Measurements from ENCODE around the gene ZNF212. TPM values are rescaled to one million over a fixed set of nuclear protein-coding genes. Genes with fewer than 3 reads are reported as not detected.
"Not testable (repeated sequence)": the region's sequence is repeated elsewhere in the genome, so short reads cannot be mapped to it uniquely, and the experiment has no call there.

The ZNF212 gene
- total RNA-seq, 2 experiments from 2014 or later = 12.5 to 14.6 TPM

DNA sequence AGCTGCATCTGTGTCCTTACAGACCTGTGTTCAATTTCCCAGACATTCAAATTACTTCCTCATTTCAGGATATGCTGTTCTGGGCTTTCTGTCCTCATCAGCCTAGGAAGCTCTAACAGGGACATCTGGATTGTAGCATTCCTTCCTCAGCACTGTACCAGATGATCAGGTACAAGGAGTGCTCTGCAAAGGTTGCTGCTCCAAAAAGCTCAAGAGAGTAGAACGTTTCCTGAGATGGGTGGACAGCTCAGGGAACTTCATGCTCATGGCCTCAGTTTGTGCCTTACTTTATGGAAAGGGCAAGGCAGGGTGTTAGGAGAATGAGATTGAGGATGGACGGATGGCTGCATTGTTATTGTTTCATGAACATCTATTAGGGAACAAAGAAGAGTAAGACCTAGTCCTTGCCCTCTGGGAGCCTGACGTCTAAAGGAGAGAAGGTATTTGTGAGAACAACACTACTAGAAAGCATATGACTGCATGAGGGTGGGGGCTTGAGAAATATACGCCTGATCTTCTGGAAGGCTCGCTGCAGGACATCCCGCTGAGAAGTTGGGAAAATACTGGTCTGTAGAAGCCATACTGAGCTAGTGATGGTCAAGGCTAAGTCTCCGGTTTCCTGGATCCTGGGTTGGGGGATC lies 10.5 kb upstream of the ZNF212 start:
- Mint-ChIP-seq H3K4me3 (no peak overlapping the region), H3K27me3 (peaks cover 17% of the 10 kb centered on the region), H3K27ac (no peak overlapping the region), H3K36me3 (peaks cover 11% of the 10 kb centered on the region), H3K4me1 (no peaks in the 10 kb centered on the region), H3K9me3 (no peaks in the 10 kb centered on the region)
- DNase-seq = no peak

DNA sequence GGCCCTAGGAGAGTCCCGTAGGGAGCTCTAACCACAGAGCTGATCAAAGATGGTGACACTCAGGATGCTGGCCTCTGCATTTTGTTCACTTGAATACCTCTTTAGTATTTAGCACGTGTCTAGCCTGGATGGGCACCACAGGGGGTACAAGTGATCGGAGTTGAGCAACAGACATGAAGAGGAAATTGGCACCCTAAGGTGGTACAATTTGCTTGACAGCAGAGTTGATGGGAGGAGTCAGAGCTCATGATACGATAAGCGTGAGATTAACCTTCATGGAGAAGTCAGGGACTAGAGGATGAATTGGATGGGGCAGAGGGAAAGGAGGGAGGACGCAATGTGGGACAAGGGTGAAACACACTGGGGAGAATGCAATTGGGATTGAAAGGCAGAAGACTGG lies 9.9 kb upstream of the ZNF212 start:
- no peaks in the 10 kb centered on the region for H3K4me1 Mint-ChIP-seq
- H3K27me3 Mint-ChIP-seq = peaks cover 20% of the 10 kb centered on the region
- H3K36me3 Mint-ChIP-seq = peaks cover 11% of the 10 kb centered on the region
- H3K27ac Mint-ChIP-seq = no peak overlapping the region
- H3K4me3 Mint-ChIP-seq = no peak overlapping the region
- H3K9me3 Mint-ChIP-seq = no peaks in the 10 kb centered on the region
- no peak for DNase-seq

DNA sequence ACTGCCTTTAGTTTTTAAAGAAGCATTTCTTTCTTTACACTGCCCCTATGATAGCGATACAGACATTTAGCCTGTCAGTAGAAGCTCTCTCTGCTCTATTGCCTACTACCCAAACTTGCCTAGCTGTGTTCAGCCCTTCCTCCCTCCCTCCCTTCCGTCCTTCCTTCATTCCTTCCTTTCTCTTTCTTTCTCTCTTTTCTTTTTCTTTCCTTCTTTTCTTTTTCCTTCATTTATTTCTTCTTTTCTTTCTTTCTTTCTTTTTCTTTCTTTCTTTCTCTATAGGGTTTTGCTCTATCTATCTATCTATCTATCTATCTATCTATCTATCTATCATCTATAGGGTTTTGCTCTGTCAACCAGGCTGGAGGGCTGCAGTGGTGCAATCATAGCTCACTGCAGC lies 7.1 kb upstream of the ZNF212 start:
- Mint-ChIP-seq H3K36me3 (no peaks in the 10 kb centered on the region), H3K9me3 (no peaks in the 10 kb centered on the region), H3K27me3 (peaks cover 20% of the 10 kb centered on the region), H3K27ac (no peak overlapping the region), H3K4me3 (no peak overlapping the region), H3K4me1 (no peaks in the 10 kb centered on the region)
- DNase-seq = no peak

DNA sequence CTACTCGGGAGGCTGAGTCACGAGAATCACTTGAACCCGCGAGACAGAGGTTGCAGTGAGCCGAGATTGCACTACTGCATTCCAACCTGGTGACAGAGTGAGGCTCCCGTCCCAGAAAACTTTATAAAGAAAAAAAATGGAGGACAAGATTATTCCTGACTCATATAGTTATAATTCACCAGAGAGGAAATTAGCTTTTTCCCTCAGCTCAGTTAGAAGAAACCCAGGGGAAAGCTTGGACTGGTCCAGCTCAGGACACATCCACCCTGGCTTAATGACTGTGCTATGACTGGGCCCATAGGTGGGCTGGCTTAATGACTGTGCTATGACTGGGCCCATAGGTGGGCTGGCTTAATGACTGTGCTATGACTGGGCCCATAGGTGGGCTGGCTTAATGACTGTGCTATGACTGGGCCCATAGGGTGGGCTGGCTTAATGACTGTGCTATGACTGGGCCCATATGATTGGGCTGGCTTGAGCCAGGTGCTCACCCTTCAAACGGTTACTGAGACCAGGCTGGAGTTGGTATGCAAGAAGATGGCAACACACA lies 5.7 kb upstream of the ZNF212 start:
- not testable (repeated sequence) for H3K4me3 Mint-ChIP-seq, H3K4me1 Mint-ChIP-seq, DNase-seq, H3K36me3 Mint-ChIP-seq, H3K9me3 Mint-ChIP-seq, H3K27ac Mint-ChIP-seq
- peaks cover 20% of the 10 kb centered on the region for H3K27me3 Mint-ChIP-seq

DNA sequence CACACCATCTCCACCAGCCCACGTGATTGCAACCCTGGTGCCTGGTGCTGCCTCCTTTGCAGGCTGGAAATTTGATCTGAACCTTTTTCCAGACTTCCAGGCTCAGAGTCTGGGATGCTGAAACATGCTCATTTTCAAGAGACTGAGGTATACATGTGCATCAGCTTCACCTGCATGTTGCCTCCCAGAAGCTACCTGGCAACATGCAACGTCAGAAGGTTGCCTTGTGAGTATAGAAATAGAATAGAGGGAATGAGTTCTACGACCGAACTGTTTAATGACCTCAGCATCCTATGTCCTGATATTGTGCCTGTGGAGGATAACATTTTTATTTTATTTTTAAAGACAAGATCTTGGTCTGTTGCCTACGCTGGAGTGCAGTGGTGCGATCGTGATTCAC lies 1.9 kb upstream of the ZNF212 start:
- H3K27me3 Mint-ChIP-seq = peaks cover 12% of the 10 kb centered on the region

DNA sequence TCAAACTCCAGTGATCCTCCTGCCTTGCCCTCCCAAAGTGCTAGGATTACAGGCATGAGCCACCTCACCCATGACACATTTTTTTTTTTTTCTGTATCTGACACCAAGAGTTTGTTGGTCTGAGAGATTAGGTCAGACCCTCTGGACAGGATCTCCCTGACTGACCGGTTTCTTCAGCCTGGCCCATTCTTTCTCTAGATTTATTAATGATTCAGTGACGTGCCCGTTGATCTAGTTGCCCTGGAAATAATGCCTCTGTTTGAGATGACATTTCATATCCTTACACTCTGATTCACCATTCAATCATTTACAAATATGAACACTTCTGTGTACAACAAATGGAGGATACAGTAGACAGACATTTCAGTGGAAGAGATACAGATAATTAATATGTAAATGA lies 1.4 kb upstream of the ZNF212 start:
- H3K4me3 Mint-ChIP-seq = no peak overlapping the region
- H3K27ac Mint-ChIP-seq = no peak overlapping the region
- no peak for DNase-seq
- peaks cover 9% of the 10 kb centered on the region for H3K27me3 Mint-ChIP-seq
- peaks cover 26% of the 10 kb centered on the region for H3K4me1 Mint-ChIP-seq
- peaks cover 10% of the 10 kb centered on the region for H3K36me3 Mint-ChIP-seq
- H3K9me3 Mint-ChIP-seq = peaks cover 6% of the 10 kb centered on the region

More for the DNA sequence above, 1.9 kb upstream of the ZNF212 start:
- Mint-ChIP-seq H3K36me3 (peaks cover 5% of the 10 kb centered on the region), H3K27ac (no peak overlapping the region), H3K4me3 (no peak overlapping the region), H3K4me1 (peaks cover 26% of the 10 kb centered on the region), H3K9me3 (peaks cover 1% of the 10 kb centered on the region)
- DNase-seq = no peak

DNA sequence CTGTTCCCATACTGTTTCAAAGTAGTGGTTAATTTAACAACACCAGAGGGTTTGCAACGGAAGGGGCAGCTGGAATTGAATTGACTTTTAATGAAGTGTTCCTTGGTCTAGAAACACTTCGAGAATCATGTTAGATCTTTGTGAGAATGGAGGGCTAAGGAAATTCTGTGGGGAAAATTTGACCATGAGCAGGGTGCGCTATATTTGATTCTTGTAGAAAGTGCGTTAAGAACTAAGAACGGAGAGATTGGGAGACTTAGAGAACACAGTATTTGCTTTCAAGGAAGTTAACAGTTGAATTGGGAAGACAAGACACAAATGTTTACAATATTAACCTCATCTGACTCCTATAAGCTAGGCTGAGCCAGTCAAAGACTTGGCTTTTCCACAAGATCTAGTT lies 1.2 kb downstream of the ZNF212 start:
- Mint-ChIP-seq H3K4me1 (peaks cover 39% of the 10 kb centered on the region), H3K36me3 (peaks cover 16% of the 10 kb centered on the region), H3K4me3 (peak overlapping the region; percentile 91), H3K27ac (peak overlapping the region; percentile 38), H3K27me3 (no peaks in the 10 kb centered on the region), H3K9me3 (peaks cover 6% of the 10 kb centered on the region)
- no peak for DNase-seq

DNA sequence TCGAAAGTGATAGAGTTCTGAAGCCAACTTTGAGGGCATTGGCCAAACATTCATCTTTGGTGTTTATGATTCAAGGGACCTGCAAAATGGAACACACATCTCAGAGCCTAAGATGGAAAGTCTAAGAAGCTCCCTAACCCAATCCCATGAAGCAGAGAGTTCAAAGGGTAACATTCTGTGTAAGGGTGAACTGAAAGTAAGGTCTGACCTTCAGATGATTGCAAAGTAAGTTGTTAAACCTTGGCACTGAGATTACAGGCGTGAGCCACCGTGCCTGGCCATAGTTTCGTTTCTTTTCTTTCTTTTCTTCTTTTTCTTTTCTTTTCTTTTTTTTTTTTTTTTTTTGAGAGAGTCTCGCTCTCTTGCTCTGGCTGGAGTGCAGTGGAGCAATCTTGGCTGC lies 2.2 kb downstream of the ZNF212 start:
- Mint-ChIP-seq H3K4me1 (peaks cover 44% of the 10 kb centered on the region), H3K27ac (no peak overlapping the region), H3K27me3 (no peaks in the 10 kb centered on the region), H3K9me3 (peaks cover 6% of the 10 kb centered on the region), H3K36me3 (peaks cover 16% of the 10 kb centered on the region), H3K4me3 (no peak overlapping the region)
- DNase-seq = no peak

DNA sequence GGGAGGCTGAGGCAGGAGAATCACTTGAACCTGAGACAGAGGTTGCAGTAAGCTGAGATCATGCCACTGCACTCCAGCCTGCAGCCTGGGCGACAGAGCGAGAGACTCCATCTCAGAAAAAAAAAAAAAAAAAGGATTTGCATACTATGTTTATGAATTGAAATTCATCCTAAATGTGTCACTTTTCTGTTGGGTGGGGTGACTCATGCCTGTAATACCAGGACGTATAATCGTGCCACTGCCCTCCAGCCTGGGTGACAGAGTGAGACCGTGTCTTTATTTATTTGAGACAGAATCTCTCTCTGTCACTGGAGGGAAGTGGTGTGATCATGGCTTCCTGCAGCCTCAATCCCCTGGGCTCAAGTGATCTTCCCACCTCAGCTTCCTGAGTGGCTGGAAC lies 5.8 kb downstream of the ZNF212 start:
- H3K9me3 Mint-ChIP-seq = peaks cover 6% of the 10 kb centered on the region
- peaks cover 20% of the 10 kb centered on the region for H3K36me3 Mint-ChIP-seq
- no peak overlapping the region for H3K4me3 Mint-ChIP-seq
- peaks cover 53% of the 10 kb centered on the region for H3K4me1 Mint-ChIP-seq
- peak overlapping the region; percentile 76 for H3K27ac Mint-ChIP-seq
- H3K27me3 Mint-ChIP-seq = no peaks in the 10 kb centered on the region
- peak; percentile 42 for DNase-seq

DNA sequence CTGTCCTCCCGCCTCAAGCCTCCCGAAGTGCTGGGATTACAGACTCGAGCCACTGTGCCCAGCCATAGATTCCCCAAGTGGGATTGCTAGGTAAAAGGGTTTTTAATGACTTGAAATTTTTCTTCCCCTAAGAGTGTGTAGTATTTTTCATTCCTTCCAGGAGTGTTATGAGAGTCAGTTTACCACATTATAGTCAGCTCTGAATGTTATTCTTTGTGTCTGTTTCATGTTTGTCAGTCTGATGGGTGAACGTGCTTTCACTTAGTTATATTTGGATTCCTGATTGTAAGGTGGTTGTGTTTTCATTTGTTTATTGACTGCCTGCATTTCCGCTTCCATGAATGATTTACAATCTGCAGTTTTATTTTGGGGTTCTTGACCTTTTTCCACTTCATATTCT lies 6.3 kb downstream of the ZNF212 start:
- no peak for DNase-seq
- no peaks in the 10 kb centered on the region for H3K27me3 Mint-ChIP-seq
- H3K9me3 Mint-ChIP-seq = peaks cover 6% of the 10 kb centered on the region
- H3K4me3 Mint-ChIP-seq = no peak overlapping the region
- peaks cover 51% of the 10 kb centered on the region for H3K4me1 Mint-ChIP-seq
- peak overlapping the region; percentile 76 for H3K27ac Mint-ChIP-seq
- H3K36me3 Mint-ChIP-seq = peaks cover 22% of the 10 kb centered on the region

DNA sequence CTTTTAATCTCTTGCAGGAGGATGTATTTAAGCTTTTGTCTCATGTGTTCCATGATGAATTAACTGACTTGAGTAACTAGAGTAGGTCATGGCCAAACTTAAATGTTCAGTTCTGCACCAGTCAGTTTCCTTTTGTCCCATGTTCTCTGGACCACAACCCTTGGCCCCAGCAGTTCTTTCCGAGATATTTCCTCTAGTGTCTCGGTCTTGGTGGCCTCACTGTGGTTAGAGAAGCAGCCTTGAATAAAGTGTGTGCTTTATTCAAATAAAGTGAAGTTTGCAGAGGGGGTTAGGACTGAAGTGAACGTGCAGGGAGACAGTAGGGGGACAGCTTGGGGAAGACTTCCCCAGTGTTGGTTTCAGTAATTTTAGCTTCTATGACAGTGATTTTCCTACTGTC lies 9.3 kb downstream of the ZNF212 start:
- Mint-ChIP-seq H3K27me3 (no peaks in the 10 kb centered on the region), H3K27ac (peak overlapping the region; percentile 96), H3K9me3 (no peaks in the 10 kb centered on the region), H3K36me3 (peaks cover 10% of the 10 kb centered on the region), H3K4me1 (peaks cover 42% of the 10 kb centered on the region), H3K4me3 (peak overlapping the region; percentile 52)
- DNase-seq = peak; percentile 44

DNA sequence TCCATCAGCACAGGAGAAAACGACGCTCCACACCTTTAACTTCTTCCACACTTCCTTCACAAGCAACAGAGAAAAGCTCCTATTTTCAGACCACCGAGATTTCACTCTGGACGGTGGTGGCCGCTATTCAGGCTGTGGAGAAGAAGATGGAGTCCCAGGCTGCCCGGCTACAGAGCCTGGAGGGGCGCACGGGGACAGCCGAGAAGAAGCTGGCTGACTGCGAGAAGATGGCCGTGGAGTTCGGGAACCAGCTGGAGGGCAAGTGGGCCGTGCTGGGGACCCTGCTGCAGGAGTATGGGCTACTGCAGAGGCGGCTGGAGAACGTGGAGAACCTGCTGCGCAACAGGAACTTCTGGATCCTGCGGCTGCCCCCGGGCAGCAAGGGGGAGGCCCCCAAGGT lies 10.7 kb downstream of the ZNF212 start:
- H3K4me1 Mint-ChIP-seq = peaks cover 34% of the 10 kb centered on the region
- H3K9me3 Mint-ChIP-seq, H3K27me3 Mint-ChIP-seq, H3K4me3 Mint-ChIP-seq, H3K36me3 Mint-ChIP-seq, DNase-seq: not testable (repeated sequence)
- H3K27ac Mint-ChIP-seq = peak overlapping the region; percentile 56

DNA sequence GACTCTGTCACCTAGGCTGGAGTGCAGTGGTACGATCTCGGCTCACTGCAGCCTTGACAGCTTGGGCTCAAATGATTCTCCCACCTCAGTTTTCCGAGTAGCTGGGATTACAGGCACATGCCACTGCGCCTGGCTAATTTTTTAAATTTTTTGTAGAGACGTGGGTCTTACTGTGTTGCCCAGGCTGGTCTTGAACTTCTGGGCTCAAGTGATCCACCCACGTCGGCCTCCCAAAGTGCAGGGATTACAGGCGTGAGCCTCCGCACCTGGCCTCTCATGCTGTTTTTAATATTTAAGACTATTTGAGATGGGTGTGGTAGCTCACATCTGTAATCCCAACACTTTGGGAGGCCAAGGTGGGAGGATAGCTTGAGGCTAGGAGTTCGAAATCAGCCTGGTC lies 12.1 kb downstream of the ZNF212 start:
- not testable (repeated sequence) for H3K27me3 Mint-ChIP-seq, H3K27ac Mint-ChIP-seq, H3K36me3 Mint-ChIP-seq, H3K9me3 Mint-ChIP-seq, H3K4me3 Mint-ChIP-seq, DNase-seq
- H3K4me1 Mint-ChIP-seq = peaks cover 24% of the 10 kb centered on the region

DNA sequence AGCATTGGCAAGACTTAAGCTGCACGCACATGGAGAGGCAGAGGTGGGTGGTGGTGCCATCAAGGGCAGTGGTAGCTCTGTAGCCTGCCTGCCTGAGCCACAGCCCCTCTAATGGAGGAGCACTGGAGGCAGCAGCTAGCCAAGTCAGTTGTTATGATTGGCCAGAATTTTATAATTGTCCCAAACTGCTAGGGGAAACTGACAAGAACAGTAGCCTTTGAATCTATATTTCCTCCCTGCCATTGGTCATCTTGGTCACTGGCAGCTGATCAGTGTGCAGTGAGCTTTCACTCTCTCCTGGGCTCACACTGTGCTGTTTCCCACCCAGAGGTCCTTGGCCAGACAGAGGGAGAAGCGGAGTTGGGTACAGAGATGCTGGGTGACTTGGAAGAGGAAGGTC lies 12.9 kb downstream of the ZNF212 start:
- peaks cover 24% of the 10 kb centered on the region for H3K4me1 Mint-ChIP-seq
- H3K36me3 Mint-ChIP-seq = peaks cover 6% of the 10 kb centered on the region
- no peaks in the 10 kb centered on the region for H3K9me3 Mint-ChIP-seq
- DNase-seq = no peak
- H3K27ac Mint-ChIP-seq = no peak overlapping the region
- H3K4me3 Mint-ChIP-seq = no peak overlapping the region
- H3K27me3 Mint-ChIP-seq = no peaks in the 10 kb centered on the region

DNA sequence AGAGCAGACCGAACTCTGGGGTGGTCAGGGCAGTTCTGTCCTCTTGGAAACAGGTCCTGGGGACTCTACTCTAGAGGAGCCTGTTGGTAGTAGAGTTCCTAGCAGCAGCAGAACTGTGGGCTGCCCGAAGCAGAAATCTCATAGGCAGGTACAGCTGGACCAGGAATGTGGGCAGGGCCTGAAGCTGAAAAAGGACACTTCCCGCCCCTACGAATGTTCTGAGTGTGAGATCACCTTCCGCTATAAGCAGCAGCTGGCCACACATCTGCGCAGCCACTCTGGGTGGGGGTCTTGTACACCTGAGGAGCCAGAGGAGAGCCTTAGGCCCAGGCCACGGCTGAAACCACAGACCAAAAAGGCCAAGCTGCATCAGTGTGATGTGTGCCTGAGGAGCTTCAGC lies 14.2 kb downstream of the ZNF212 start:
- Mint-ChIP-seq H3K4me3 (no peak overlapping the region), H3K27ac (peak overlapping the region; percentile 16), H3K27me3 (no peaks in the 10 kb centered on the region), H3K4me1 (peaks cover 11% of the 10 kb centered on the region), H3K9me3 (no peaks in the 10 kb centered on the region), H3K36me3 (peaks cover 2% of the 10 kb centered on the region)
- DNase-seq = no peak

DNA sequence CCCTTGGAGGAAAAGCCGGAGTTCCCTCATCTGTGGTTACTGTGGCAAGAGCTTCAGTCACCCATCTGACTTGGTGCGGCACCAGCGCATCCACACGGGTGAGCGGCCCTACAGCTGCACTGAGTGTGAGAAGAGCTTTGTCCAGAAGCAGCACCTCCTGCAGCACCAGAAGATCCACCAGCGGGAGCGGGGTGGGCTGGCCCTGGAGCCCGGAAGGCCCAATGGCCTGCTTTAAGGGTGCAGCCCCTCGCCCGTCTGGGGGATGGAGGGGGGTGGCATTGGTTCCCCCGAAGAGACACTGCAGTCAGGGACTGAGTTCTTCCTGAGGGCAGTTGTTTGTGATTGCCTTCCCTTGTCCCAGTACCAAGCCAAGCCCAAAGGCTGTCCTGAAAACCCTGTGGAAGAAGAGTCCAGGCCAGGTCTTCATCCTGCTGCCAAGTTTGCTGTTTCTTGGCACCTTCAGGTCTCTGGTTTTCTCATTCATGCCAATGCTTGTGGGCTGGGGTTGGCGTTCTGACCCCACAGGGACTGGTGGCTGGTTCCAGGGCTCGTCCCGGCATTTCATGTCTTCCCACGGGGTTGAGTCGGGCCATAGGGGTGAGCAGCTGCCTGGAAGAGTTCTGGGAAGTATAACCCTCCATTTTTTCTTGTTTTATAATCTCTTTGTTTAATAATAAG lies 14.9 kb downstream of the ZNF212 start:
- no peak for DNase-seq
- no peaks in the 10 kb centered on the region for H3K9me3 Mint-ChIP-seq
- H3K27ac Mint-ChIP-seq = no peak overlapping the region
- peaks cover 5% of the 10 kb centered on the region for H3K4me1 Mint-ChIP-seq
- H3K27me3 Mint-ChIP-seq = no peaks in the 10 kb centered on the region
- no peak overlapping the region for H3K4me3 Mint-ChIP-seq
- H3K36me3 Mint-ChIP-seq = peaks cover 2% of the 10 kb centered on the region

All from activated naive CD8-positive, alpha-beta T cell treated with anti-CD3 and anti-CD28 coated beads for 36 hours (primary cell).